Measurements from ENCODE around the gene CD28. TPM values are rescaled to one million over a fixed set of nuclear protein-coding genes. Genes with fewer than 3 reads are reported as not detected.
A peak's percentile ranks its signal among the peaks of the same experiment; 100 is the strongest.

CD28 gene
- total RNA-seq, 1 experiment from 2014 or later, result 0.84 TPM

- peaks cover 39% of the 10 kb centered on the region for H3K4me1 Mint-ChIP-seq (ENCODE audit: low read depth, unreplicated experiment)
- no peaks in the 10 kb centered on the region for H3K9me3 ChIP-seq
- peaks cover 14% of the 10 kb centered on the region for H3K9me3 Mint-ChIP-seq (ENCODE audit: unreplicated experiment)
- ChIA-PET CTCF (interaction anchor here (1.4 kb wide), 1 partner anchor 11 kb away, joined by 9 read pairs; no protein-coding TSS in a partner anchor), POLR2A (no interaction called here)
- H3K27me3 Mint-ChIP-seq (ENCODE audit: insufficient read depth, unreplicated experiment), result no peaks in the 10 kb centered on the region
- H3K4me1 ChIP-seq, result peaks cover 23% of the 10 kb centered on the region
- H3K36me3 ChIP-seq (ENCODE audit: control insufficient read depth, insufficient read depth, low read length), result no peaks in the 10 kb centered on the region
- no TSS peak for BruUV-seq (replicated peaks)
- no peak for DNase-seq
- TF ChIP-seq CTCF (IDR thresholded peaks at IDR 0.05; ENCODE audit: insufficient read depth in 1 of 2, low read depth in 1 of 2, low read length in 1 of 2, severe bottlenecking in 1 of 2, unreplicated experiment in 1 of 2), result no peak
- H3K36me3 Mint-ChIP-seq (ENCODE audit: insufficient read depth, unreplicated experiment), result no peaks in the 10 kb centered on the region
- no peak overlapping the region for H3K4me3 ChIP-seq (ENCODE audit: low read depth, low read length)
- intact Hi-C loops (cut with micrococcal nuclease; ENCODE audit: unreplicated experiment), result no loop called here
- H3K27ac Mint-ChIP-seq (ENCODE audit: unreplicated experiment), result no peak overlapping the region
- H3K27me3 ChIP-seq (replicated peaks; ENCODE audit: control insufficient read depth, insufficient read depth, low read length), result no peaks in the 10 kb centered on the region
- H3K4me3 Mint-ChIP-seq (ENCODE audit: unreplicated experiment), result no peak overlapping the region
Measured at GRCh38 chr2:203679401-203679800, 27.0 kb upstream of the CD28 start.

GRCh38 chr2:203681978-203682377 lies 24.5 kb upstream of the CD28 start:
- no peak overlapping the region for H3K4me3 ChIP-seq (ENCODE audit: low read depth, low read length)
- CTCF ChIA-PET, result interaction anchor here (1.0 kb wide), 1 partner anchor 133 kb away, joined by 4 read pairs; no protein-coding TSS in a partner anchor
- Mint-ChIP-seq H3K27me3 (ENCODE audit: insufficient read depth, unreplicated experiment) (no peaks in the 10 kb centered on the region), H3K4me3 (ENCODE audit: unreplicated experiment) (no peak overlapping the region), H3K4me1 (ENCODE audit: low read depth, unreplicated experiment) (peaks cover 45% of the 10 kb centered on the region), H3K27ac (ENCODE audit: unreplicated experiment) (peak overlapping the region; percentile 30), H3K9me3 (ENCODE audit: unreplicated experiment) (peaks cover 14% of the 10 kb centered on the region), H3K36me3 (ENCODE audit: insufficient read depth, unreplicated experiment) (no peaks in the 10 kb centered on the region)
- POLR2A ChIA-PET, result no interaction called here
- no TSS peak for BruUV-seq (replicated peaks)
- H3K9me3 ChIP-seq, result no peaks in the 10 kb centered on the region
- H3K36me3 ChIP-seq (ENCODE audit: control insufficient read depth, insufficient read depth, low read length), result no peaks in the 10 kb centered on the region
- peaks cover 35% of the 10 kb centered on the region for H3K4me1 ChIP-seq
- intact Hi-C loops (cut with micrococcal nuclease; ENCODE audit: unreplicated experiment), result loop anchor here (2.0 kb wide), 1 partner anchor 13 kb away; no protein-coding TSS in a partner anchor
- no peak for DNase-seq
- no peak for TF ChIP-seq CTCF (IDR thresholded peaks at IDR 0.05; ENCODE audit: insufficient read depth in 1 of 2, low read depth in 1 of 2, low read length in 1 of 2, severe bottlenecking in 1 of 2, unreplicated experiment in 1 of 2)
- no peaks in the 10 kb centered on the region for H3K27me3 ChIP-seq (replicated peaks; ENCODE audit: control insufficient read depth, insufficient read depth, low read length)

- Mint-ChIP-seq H3K27me3 (ENCODE audit: insufficient read depth, unreplicated experiment) (no peaks in the 10 kb centered on the region), H3K36me3 (ENCODE audit: insufficient read depth, unreplicated experiment) (no peaks in the 10 kb centered on the region), H3K27ac (ENCODE audit: unreplicated experiment) (no peak overlapping the region), H3K9me3 (ENCODE audit: unreplicated experiment) (peaks cover 14% of the 10 kb centered on the region), H3K4me3 (ENCODE audit: unreplicated experiment) (no peak overlapping the region), H3K4me1 (ENCODE audit: low read depth, unreplicated experiment) (peaks cover 52% of the 10 kb centered on the region)
- no peak for DNase-seq
- Histone ChIP-seq H3K4me3 (ENCODE audit: low read depth, low read length) (no peak overlapping the region), H3K9me3 (no peaks in the 10 kb centered on the region), H3K27me3 (replicated peaks; ENCODE audit: control insufficient read depth, insufficient read depth, low read length) (no peaks in the 10 kb centered on the region), H3K4me1 (peaks cover 42% of the 10 kb centered on the region), H3K36me3 (ENCODE audit: control insufficient read depth, insufficient read depth, low read length) (no peaks in the 10 kb centered on the region)
- intact Hi-C loops (cut with micrococcal nuclease; ENCODE audit: unreplicated experiment), result loop anchor here (2.0 kb wide), 1 partner anchor 14 kb away; no protein-coding TSS in a partner anchor
- TF ChIP-seq CTCF (IDR thresholded peaks at IDR 0.05; ENCODE audit: insufficient read depth in 1 of 2, low read depth in 1 of 2, low read length in 1 of 2, severe bottlenecking in 1 of 2, unreplicated experiment in 1 of 2), result no peak
- POLR2A ChIA-PET, result no interaction called here
- BruUV-seq (replicated peaks), result no TSS peak
- CTCF ChIA-PET, result no interaction called here
Measured at GRCh38 chr2:203682688-203683130, 23.7 kb upstream of the CD28 start.
